ENCODE results near the gene PRKAR1A.
A peak's percentile ranks its signal among the peaks of the same experiment; 100 is the strongest.

The PRKAR1A gene

GRCh38 chr17:68599091-68599490 is 86.9 kb downstream of the PRKAR1A start:
- Histone ChIP-seq H4K91ac (ENCODE audit: low read depth, low read length, poor library complexity) (no peak overlapping the region), H3K9me3 (replicated peaks in 1 of 2; ENCODE audit: control insufficient read depth in 2 of 2, insufficient read depth in 1 of 2, low read depth in 1 of 2, low read length in 2 of 2) (no peaks in the 10 kb centered on the region), H4K8ac (ENCODE audit: low read depth, low read length) (no peak overlapping the region), H3K18ac (ENCODE audit: low read length) (no peak overlapping the region), H3K4me1 (ENCODE audit: control insufficient read depth in 2 of 2, insufficient read depth in 1 of 2, low read depth in 1 of 2, low read length in 2 of 2) (peaks cover 3 to 9% of the 10 kb centered on the region in 2 donors), H3K14ac (ENCODE audit: low read length) (no peak overlapping the region), H3K9ac (ENCODE audit: low read depth, low read length, poor library complexity) (no peak overlapping the region), H2BK15ac (ENCODE audit: low read length) (no peak overlapping the region), H3K23ac (ENCODE audit: low read depth, low read length, poor library complexity) (no peak overlapping the region), H2BK12ac (ENCODE audit: low read length) (no peak overlapping the region), H3K79me1 (ENCODE audit: low read depth, low read length) (no peaks in the 10 kb centered on the region), H2AK5ac (ENCODE audit: low read depth, low read length) (no peak overlapping the region), H3K27ac (replicated peaks; ENCODE audit: low read length) (no peak overlapping the region), H3K27me3 (ENCODE audit: control insufficient read depth in 3 of 3, insufficient read depth in 3 of 3, low read depth in 1 of 3, low read length in 3 of 3) (peaks cover 2 to 90% (median 27%) of the 10 kb centered on the region in 3 experiments), H2AFZ (ENCODE audit: low read length) (no peak overlapping the region), H3K4me3 (ENCODE audit: low read length in 2 of 2) (no peak overlapping the region), H2BK5ac (ENCODE audit: low read length) (no peak overlapping the region), H2BK120ac (ENCODE audit: low read depth, low read length) (no peak overlapping the region), H3K4me2 (ENCODE audit: insufficient read depth, low read length, poor library complexity, severe bottlenecking) (no peak overlapping the region), H3K4ac (ENCODE audit: low read length) (no peak overlapping the region), H3K36me3 (replicated peaks in 1 of 2; ENCODE audit: control insufficient read depth in 2 of 2, insufficient read depth in 2 of 2, low read length in 2 of 2) (no peaks in the 10 kb centered on the region)
- no peak for DNase-seq (ENCODE audit: low spot score)
- WGBS, 2 donors (ENCODE audit: extremely low coverage in 2 of 2, insufficient read length in 2 of 2, insufficient replicate concordance in 1 of 2) = no CpG with 5 or more reads among the region's 4 CpGs

- Histone ChIP-seq H2BK120ac (ENCODE audit: low read depth, low read length) (no peak overlapping the region), H4K91ac (ENCODE audit: low read depth, low read length, poor library complexity) (no peak overlapping the region), H3K27ac (replicated peaks; ENCODE audit: low read length) (no peak overlapping the region), H4K8ac (ENCODE audit: low read depth, low read length) (no peak overlapping the region), H3K18ac (ENCODE audit: low read length) (peak overlapping the region; percentile 77), H3K27me3 (ENCODE audit: control insufficient read depth in 3 of 3, insufficient read depth in 3 of 3, low read depth in 1 of 3, low read length in 3 of 3) (peaks cover 2 to 86% (median 27%) of the 10 kb centered on the region in 3 experiments), H2AFZ (ENCODE audit: low read length) (peak overlapping the region; percentile 96), H3K79me1 (ENCODE audit: low read depth, low read length) (no peaks in the 10 kb centered on the region), H3K23ac (ENCODE audit: low read depth, low read length, poor library complexity) (peak overlapping the region; percentile 90), H2BK5ac (ENCODE audit: low read length) (no peak overlapping the region), H3K14ac (ENCODE audit: low read length) (no peak overlapping the region), H2BK15ac (ENCODE audit: low read length) (peak overlapping the region; percentile 31), H3K4ac (ENCODE audit: low read length) (no peak overlapping the region), H3K4me2 (ENCODE audit: insufficient read depth, low read length, poor library complexity, severe bottlenecking) (peak overlapping the region; percentile 92), H3K36me3 (replicated peaks in 1 of 2; ENCODE audit: control insufficient read depth in 2 of 2, insufficient read depth in 2 of 2, low read length in 2 of 2) (no peaks in the 10 kb centered on the region), H3K9me3 (replicated peaks in 1 of 2; ENCODE audit: control insufficient read depth in 2 of 2, insufficient read depth in 1 of 2, low read depth in 1 of 2, low read length in 2 of 2) (no peaks in the 10 kb centered on the region), H3K4me3 (ENCODE audit: low read length in 2 of 2) (peak overlapping the region in 1 of 2 donors; percentile 81), H3K9ac (ENCODE audit: low read depth, low read length, poor library complexity) (no peak overlapping the region), H2BK12ac (ENCODE audit: low read length) (no peak overlapping the region), H2AK5ac (ENCODE audit: low read depth, low read length) (no peak overlapping the region), H3K4me1 (ENCODE audit: control insufficient read depth in 2 of 2, insufficient read depth in 1 of 2, low read depth in 1 of 2, low read length in 2 of 2) (peaks cover 3 to 9% of the 10 kb centered on the region in 2 donors)
- no peak for DNase-seq (ENCODE audit: low spot score)
- no CpG with 5 or more reads among the region's 18 CpGs for WGBS, 2 donors (ENCODE audit: extremely low coverage in 2 of 2, insufficient read length in 2 of 2, insufficient replicate concordance in 1 of 2)
Observed at GRCh38 chr17:68599552-68600066, 87.4 kb downstream of the PRKAR1A start.

GRCh38 chr17:68600067-68600930 is 88.1 kb downstream of the PRKAR1A start:
- H4K91ac ChIP-seq (ENCODE audit: low read depth, low read length, poor library complexity) = no peak overlapping the region
- H3K4ac ChIP-seq (ENCODE audit: low read length) = no peak overlapping the region
- H3K14ac ChIP-seq (ENCODE audit: low read length) = no peak overlapping the region
- peak overlapping the region; percentile 41 to 81 for H3K4me3 ChIP-seq (ENCODE audit: low read length in 2 of 2)
- no peaks in the 10 kb centered on the region for H3K9me3 ChIP-seq (replicated peaks in 1 of 2; ENCODE audit: control insufficient read depth in 2 of 2, insufficient read depth in 1 of 2, low read depth in 1 of 2, low read length in 2 of 2)
- WGBS, 2 donors (ENCODE audit: extremely low coverage in 2 of 2, insufficient read length in 2 of 2, insufficient replicate concordance in 1 of 2) = no CpG with 5 or more reads among the region's 88 CpGs
- H4K8ac ChIP-seq (ENCODE audit: low read depth, low read length) = no peak overlapping the region
- peak overlapping the region; percentile 33 for H2BK120ac ChIP-seq (ENCODE audit: low read depth, low read length)
- H2BK5ac ChIP-seq (ENCODE audit: low read length) = no peak overlapping the region
- peak overlapping the region; percentile 70 for H3K9ac ChIP-seq (ENCODE audit: low read depth, low read length, poor library complexity)
- no peak overlapping the region for H2BK12ac ChIP-seq (ENCODE audit: low read length)
- peak; percentile 44 for DNase-seq (ENCODE audit: low spot score)
- H3K18ac ChIP-seq (ENCODE audit: low read length) = peak overlapping the region; percentile 69
- H3K4me2 ChIP-seq (ENCODE audit: insufficient read depth, low read length, poor library complexity, severe bottlenecking) = peak overlapping the region; percentile 92
- H3K23ac ChIP-seq (ENCODE audit: low read depth, low read length, poor library complexity) = peak overlapping the region; percentile 90
- peak overlapping the region; percentile 96 for H2AFZ ChIP-seq (ENCODE audit: low read length)
- H3K79me1 ChIP-seq (ENCODE audit: low read depth, low read length) = no peaks in the 10 kb centered on the region
- H3K36me3 ChIP-seq (replicated peaks in 1 of 2; ENCODE audit: control insufficient read depth in 2 of 2, insufficient read depth in 2 of 2, low read length in 2 of 2) = no peaks in the 10 kb centered on the region
- peak overlapping the region; percentile 31 for H2BK15ac ChIP-seq (ENCODE audit: low read length)
- no peak overlapping the region for H2AK5ac ChIP-seq (ENCODE audit: low read depth, low read length)
- H3K4me1 ChIP-seq (ENCODE audit: control insufficient read depth in 2 of 2, insufficient read depth in 1 of 2, low read depth in 1 of 2, low read length in 2 of 2) = peaks cover 3 to 9% of the 10 kb centered on the region in 2 donors
- H3K27ac ChIP-seq (replicated peaks; ENCODE audit: low read length) = no peak overlapping the region
- peaks cover 2 to 87% (median 27%) of the 10 kb centered on the region in 3 experiments for H3K27me3 ChIP-seq (ENCODE audit: control insufficient read depth in 3 of 3, insufficient read depth in 3 of 3, low read depth in 1 of 3, low read length in 3 of 3)

All from neuronal stem cell (in vitro differentiated cells).